H9 (cell line): ENCODE measurements around the gene HES3. TPM values are rescaled to one million over a fixed set of nuclear protein-coding genes. Genes with fewer than 3 reads are reported as not detected.

ENCODE experiments used
- DNase-seq: peaks from one replicate; pipeline ENCODE4 v3.0.0-alpha.2; 2017
- H2AFZ ChIP-seq: one replicate; pipeline ENCODE4 v1.6.1; 2013; ENCODE audit warnings: mild to moderate bottlenecking, low read length, control low read depth, moderate library complexity
- H2AK5ac ChIP-seq: 2 replicates; pipeline ENCODE4 v1.6.1; 2013; ENCODE audit warnings: low read length, control low read depth, mixed read lengths; ENCODE audit not compliant: insufficient read length
- H2BK120ac ChIP-seq: one replicate; pipeline ENCODE4 v1.6.1; 2013; ENCODE audit warnings: low read depth, mild to moderate bottlenecking, low read length, control low read depth, inconsistent platforms; ENCODE audit not compliant: poor library complexity, severe bottlenecking
- H2BK12ac ChIP-seq: 2 replicates; pipeline ENCODE4 v1.6.1; 2013; ENCODE audit warnings: low read length, control low read depth, mixed read lengths, low read depth; ENCODE audit not compliant: insufficient read length
- H2BK15ac ChIP-seq: 2 replicates; pipeline ENCODE4 v1.6.1; 2013; ENCODE audit warnings: low read depth, low read length, control low read depth
- H2BK20ac ChIP-seq: one replicate; pipeline ENCODE4 v1.6.1; 2013; ENCODE audit warnings: low read depth, mild to moderate bottlenecking, low read length, control low read depth, inconsistent platforms; ENCODE audit not compliant: poor library complexity, severe bottlenecking
- H2BK5ac ChIP-seq: 2 replicates; pipeline ENCODE4 v1.6.1; 2013; ENCODE audit warnings: low read length, control low read depth, mixed read lengths; ENCODE audit not compliant: insufficient read length
- H3K14ac ChIP-seq: 2 replicates; pipeline ENCODE4 v1.6.1; 2013; ENCODE audit warnings: low read length, control low read depth; ENCODE audit not compliant: insufficient read depth
- H3K18ac ChIP-seq: 2 replicates; pipeline ENCODE4 v1.6.1; 2013; ENCODE audit warnings: low read depth, mild to moderate bottlenecking, mixed read lengths, low read length, control low read depth; ENCODE audit not compliant: insufficient read length
- H3K23ac ChIP-seq: 2 replicates; pipeline ENCODE4 v1.6.1; 2013; ENCODE audit warnings: low read length, control low read depth, mixed read lengths, low read depth; ENCODE audit not compliant: insufficient read length
- H3K23me2 ChIP-seq: 2 replicates; pipeline ENCODE4 v1.6.1; 2013; ENCODE audit warnings: low read depth, mild to moderate bottlenecking, mixed read lengths, low read length, control low read depth; ENCODE audit not compliant: insufficient read length, poor library complexity, severe bottlenecking
- H3K27ac ChIP-seq: 2 replicates; pipeline ENCODE4 v1.5.1; 2013; ENCODE audit warnings: low read length, control low read depth, mixed read lengths, low read depth; ENCODE audit not compliant: insufficient read length
- H3K27me3 ChIP-seq: 2 replicates; pipeline ENCODE4 v1.6.1; 2013; ENCODE audit warnings: low read length, control low read depth, inconsistent platforms; ENCODE audit not compliant: insufficient read depth
- H3K4ac ChIP-seq: 2 replicates; pipeline ENCODE4 v1.6.1; 2013; ENCODE audit warnings: low read depth, mild to moderate bottlenecking, control low read depth, inconsistent platforms, low read length, moderate library complexity
- H3K4me1 ChIP-seq: 2 replicates; pipeline ENCODE4 v1.6.1; 2013; ENCODE audit warnings: low read length, control low read depth, inconsistent platforms; ENCODE audit not compliant: insufficient read depth
- H3K4me2 ChIP-seq: 2 replicates; pipeline ENCODE4 v1.6.1; 2013; ENCODE audit warnings: low read length, control low read depth, mixed read lengths; ENCODE audit not compliant: insufficient read length, insufficient read depth
- H3K56ac ChIP-seq: 2 replicates; pipeline ENCODE4 v1.6.1; 2013; ENCODE audit warnings: low read depth, mild to moderate bottlenecking, mixed read lengths, low read length, control low read depth; ENCODE audit not compliant: insufficient read length
- H3K79me1 ChIP-seq: 2 replicates; pipeline ENCODE4 v1.6.1; 2013; ENCODE audit warnings: low read depth, mild to moderate bottlenecking, moderate library complexity, low read length, control low read depth, inconsistent platforms; ENCODE audit not compliant: insufficient read depth, poor library complexity, severe bottlenecking
- H3K79me2 ChIP-seq: 2 replicates; pipeline ENCODE4 v1.6.1; 2013; ENCODE audit warnings: low read length, control low read depth, inconsistent platforms; ENCODE audit not compliant: insufficient read depth
- H3K9ac ChIP-seq: 2 replicates; pipeline ENCODE4 v1.6.1; 2013; ENCODE audit warnings: low read length, control low read depth, mixed read lengths; ENCODE audit not compliant: insufficient read length; ENCODE audit errors: extremely low read depth
- H3K9me3 ChIP-seq: one replicate; pipeline ENCODE4 v1.6.1; 2013; ENCODE audit warnings: low read depth, low read length, inconsistent platforms; ENCODE audit not compliant: control insufficient read depth
- H3T11ph ChIP-seq: one replicate; pipeline ENCODE4 v1.6.1; 2013; ENCODE audit warnings: mild to moderate bottlenecking, low read length, control low read depth, inconsistent platforms
- H4K20me1 ChIP-seq: one replicate; pipeline ENCODE4 v1.6.1; 2013; ENCODE audit not compliant: control insufficient read depth, insufficient read length, insufficient read depth
- H4K5ac ChIP-seq: 2 replicates; pipeline ENCODE4 v1.6.1; 2013; ENCODE audit warnings: low read depth, mild to moderate bottlenecking, mixed read lengths, low read length, control low read depth; ENCODE audit not compliant: insufficient read length
- H4K8ac ChIP-seq: replicated peaks from 2 replicates; pipeline ENCODE4 v1.6.1; 2013; ENCODE audit warnings: low read length, control low read depth, mixed read lengths, low read depth; ENCODE audit not compliant: insufficient read length
- H4K91ac ChIP-seq: 2 replicates; pipeline ENCODE4 v1.6.1; 2013; ENCODE audit warnings: low read depth, mild to moderate bottlenecking, moderate library complexity, mixed read lengths, low read length, control low read depth; ENCODE audit not compliant: insufficient read length
- H3K27ac Mint-ChIP-seq, 3 experiments: 2 replicates in 2 of 3; 3 replicates in 1 of 3; pipeline ENCODE4 v1.8.0; 2020 to 2021; ENCODE audit warnings: mixed read lengths in 3 of 3, mild to moderate bottlenecking in 1 of 3, moderate library complexity in 1 of 3
- H3K27me3 Mint-ChIP-seq: 2 replicates; pipeline ENCODE4 v1.8.0; 2021; ENCODE audit warnings: low read depth, mild to moderate bottlenecking, moderate library complexity, mixed read lengths
- H3K36me3 Mint-ChIP-seq, 3 experiments: 2 replicates in 2 of 3; 3 replicates in 1 of 3; pipeline ENCODE4 v1.8.0; 2020 to 2021; ENCODE audit warnings: low read depth in 3 of 3, mixed read lengths in 3 of 3; ENCODE audit not compliant: insufficient read depth in 1 of 3
- H3K4me1 Mint-ChIP-seq, 2 experiments: 2 replicates each; pipeline ENCODE4 v1.8.0; 2020; ENCODE audit warnings: mixed read lengths in 2 of 2
- H3K4me3 Mint-ChIP-seq, 2 experiments: 2 replicates in 1 of 2; 3 replicates in 1 of 2; pipeline ENCODE4 v1.8.0; 2020 to 2021; ENCODE audit warnings: mild to moderate bottlenecking in 2 of 2, mixed read lengths in 2 of 2, moderate library complexity in 1 of 2
- H3K9me3 Mint-ChIP-seq, 2 experiments: 2 replicates in 1 of 2; 3 replicates in 1 of 2; pipeline ENCODE4 v1.8.0; 2020; ENCODE audit warnings: mild to moderate bottlenecking in 2 of 2, mixed read lengths in 2 of 2, moderate library complexity in 1 of 2
- WGBS: extraction: QIAGEN DNeasy Blood & Tissue Kit; methylation state at CpG from one replicate; pipeline ENCODE4 v1.1.7; 2013; ENCODE audit warnings: missing lambda C conversion rate, low lambda C conversion rate, mixed read lengths; ENCODE audit not compliant: insufficient read length; ENCODE audit errors: extremely low coverage; 5-methylcytosine and 5-hydroxymethylcytosine counted together
- total RNA-seq: library from RNA; stranded (reverse); gene quantifications from 2 replicates; pipeline ENCODE4 v1.2.1, GENCODE V29; 2021
- TF ChIP-seq, protein P1 (sequence below): fragments of 200-600 bp; sonication (generic); conservative IDR thresholded peaks from 3 replicates; pipeline ENCODE4 v1.8.0; 2021; ENCODE audit warnings: antibody characterized with exemption, mild to moderate bottlenecking

The HES3 gene
- total RNA-seq, 1 experiment from 2014 or later = 89.9 TPM

DNA sequence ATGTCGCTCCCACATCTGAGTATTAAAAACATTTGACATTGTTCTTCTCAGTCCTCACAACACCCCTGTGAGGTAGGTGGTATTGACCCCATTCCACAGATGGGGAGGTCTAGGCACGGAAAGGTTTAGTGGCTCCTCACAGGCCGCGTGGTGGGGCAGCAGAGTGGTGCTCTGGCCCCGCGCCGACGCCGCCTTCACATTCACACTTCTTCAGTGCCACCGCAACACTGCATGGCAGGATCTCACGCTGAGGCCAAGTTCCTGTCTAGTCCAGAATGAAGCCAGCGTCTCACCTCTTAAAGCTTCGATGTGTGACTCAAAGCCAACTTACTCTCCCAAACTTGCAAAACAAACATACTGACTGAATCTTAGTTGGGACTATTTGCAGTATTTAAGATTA lies 20.4 kb upstream of the HES3 start:
- WGBS = no CpG with 5 or more reads among the region's 13 CpGs
- Mint-ChIP-seq H3K4me3 (no peak overlapping the region), H3K27ac (no peak overlapping the region), H3K27me3 (no peaks in the 10 kb centered on the region), H3K4me1 (peaks cover 2 to 6% of the 10 kb centered on the region in 2 experiments; a peak in 2 of 4 replicates), H3K36me3 (peaks cover 38 to 74% (median 48%) of the 10 kb centered on the region in 3 experiments; a peak in 6 of 7 replicates), H3K9me3 (no peaks in the 10 kb centered on the region)
- H3K79me1 ChIP-seq = peaks cover 3% of the 10 kb centered on the region
- no peaks in the 10 kb centered on the region for H3K23me2 ChIP-seq
- DNase-seq = no peak
- H3K79me2 ChIP-seq = no peaks in the 10 kb centered on the region
- no peak overlapping the region for H2AFZ ChIP-seq
- no peak overlapping the region for H2BK20ac ChIP-seq
- H4K5ac ChIP-seq = no peak overlapping the region
- H2AK5ac ChIP-seq = no peak overlapping the region
- no peak overlapping the region for H3K27ac ChIP-seq
- H3K14ac ChIP-seq = no peak overlapping the region
- H2BK5ac ChIP-seq = no peak overlapping the region
- no peak overlapping the region for H4K8ac ChIP-seq
- H4K20me1 ChIP-seq = no peaks in the 10 kb centered on the region
- H3K9me3 ChIP-seq = no peaks in the 10 kb centered on the region
- H4K91ac ChIP-seq = no peak overlapping the region
- no peak overlapping the region for H3K23ac ChIP-seq
- no peak overlapping the region for H2BK120ac ChIP-seq
- H2BK12ac ChIP-seq = no peak overlapping the region
- H3K4ac ChIP-seq = no peak overlapping the region
- H2BK15ac ChIP-seq = no peak overlapping the region
- no peak overlapping the region for H3K56ac ChIP-seq
- TF ChIP-seq, protein P1, sequence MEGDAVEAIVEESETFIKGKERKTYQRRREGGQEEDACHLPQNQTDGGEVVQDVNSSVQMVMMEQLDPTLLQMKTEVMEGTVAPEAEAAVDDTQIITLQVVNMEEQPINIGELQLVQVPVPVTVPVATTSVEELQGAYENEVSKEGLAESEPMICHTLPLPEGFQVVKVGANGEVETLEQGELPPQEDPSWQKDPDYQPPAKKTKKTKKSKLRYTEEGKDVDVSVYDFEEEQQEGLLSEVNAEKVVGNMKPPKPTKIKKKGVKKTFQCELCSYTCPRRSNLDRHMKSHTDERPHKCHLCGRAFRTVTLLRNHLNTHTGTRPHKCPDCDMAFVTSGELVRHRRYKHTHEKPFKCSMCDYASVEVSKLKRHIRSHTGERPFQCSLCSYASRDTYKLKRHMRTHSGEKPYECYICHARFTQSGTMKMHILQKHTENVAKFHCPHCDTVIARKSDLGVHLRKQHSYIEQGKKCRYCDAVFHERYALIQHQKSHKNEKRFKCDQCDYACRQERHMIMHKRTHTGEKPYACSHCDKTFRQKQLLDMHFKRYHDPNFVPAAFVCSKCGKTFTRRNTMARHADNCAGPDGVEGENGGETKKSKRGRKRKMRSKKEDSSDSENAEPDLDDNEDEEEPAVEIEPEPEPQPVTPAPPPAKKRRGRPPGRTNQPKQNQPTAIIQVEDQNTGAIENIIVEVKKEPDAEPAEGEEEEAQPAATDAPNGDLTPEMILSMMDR = no peak
- no peaks in the 10 kb centered on the region for H3K27me3 ChIP-seq
- H3K18ac ChIP-seq = no peak overlapping the region
- no peak overlapping the region for H3T11ph ChIP-seq
- no peak overlapping the region for H3K4me2 ChIP-seq
- no peaks in the 10 kb centered on the region for H3K4me1 ChIP-seq
- no peak overlapping the region for H3K9ac ChIP-seq
